Thoracic aorta (tissue), 2 donors: Measurements from ENCODE around the gene FBXW2. TPM values are rescaled to one million over a fixed set of nuclear protein-coding genes. Genes with fewer than 3 reads are reported as not detected.

Experiments
- ATAC-seq: fragments of 150-250 bp; one replicate; pipeline ENCODE4 v1.8.0; 2017; ENCODE audit warnings: low read depth; ENCODE audit not compliant: insufficient number of reproducible peaks, low FRiP score
- DNase-seq: peaks from one replicate; pipeline ENCODE4 v3.0.0-alpha.2; 2020; ENCODE audit warnings: low spot score
- H3K27ac ChIP-seq, 2 donors: fragments of 200-600 bp; sonication (generic); 1 replicate in 1 of 2; 2 replicates in 1 of 2; pipeline ENCODE4 v1.5.1; 2016; ENCODE audit warnings: mild to moderate bottlenecking in 2 of 2, moderate library complexity in 2 of 2
- H3K27me3 ChIP-seq: fragments of 200-600 bp; sonication (generic); replicated peaks from 2 replicates; pipeline ENCODE4 v1.6.0; 2016; ENCODE audit warnings: mild to moderate bottlenecking; ENCODE audit not compliant: insufficient read depth
- H3K36me3 ChIP-seq: fragments of 200-600 bp; sonication (generic); one replicate; pipeline ENCODE4 v1.5.1; 2016
- H3K4me1 ChIP-seq, 2 donors: fragments of 200-600 bp; sonication (generic); 1 replicate in 1 of 2; 2 replicates in 1 of 2; pipeline versions ENCODE4 v1.5.1 to v1.6.0; 2016; ENCODE audit warnings: low read depth in 2 of 2, mild to moderate bottlenecking in 1 of 2; ENCODE audit not compliant: control insufficient read depth in 1 of 2
- H3K4me3 ChIP-seq: fragments of 200-600 bp; sonication (generic); 2 replicates; pipeline ENCODE4 v1.5.1; 2016; ENCODE audit warnings: mild to moderate bottlenecking
- H3K9me3 ChIP-seq: fragments of 200-600 bp; sonication (generic); 2 replicates; pipeline ENCODE4 v1.5.1; 2016
- CTCF ChIP-seq: fragments of 200-600 bp; sonication (generic); IDR thresholded peaks from one replicate; pipeline ENCODE4 v1.5.1; 2019; ENCODE audit warnings: antibody characterized with exemption
- total RNA-seq, 2 donors: library from RNA; depleted of rRNA; stranded (reverse); fragments of >200 nt; gene quantifications; one replicate each; pipeline versions ENCODE4 v1.1.0 to v1.2.3, GENCODE V29; 2016

FBXW2 gene
- total RNA-seq, 2 donors from 2014 or later, result 41.7 to 79.7 TPM

GRCh38 chr9:120780367-120780766 is 12.8 kb downstream of the FBXW2 start:
- Histone ChIP-seq H3K27me3 (no peaks in the 10 kb centered on the region), H3K36me3 (peaks cover 29% of the 10 kb centered on the region), H3K4me3 (no peak overlapping the region), H3K9me3 (no peaks in the 10 kb centered on the region), H3K4me1 (no peaks in the 10 kb centered on the region), H3K27ac (no peak overlapping the region)
- ATAC-seq (no peak), DNase-seq (no peak)
- no peak for TF ChIP-seq CTCF

- Histone ChIP-seq H3K36me3 (peaks cover 39% of the 10 kb centered on the region), H3K4me3 (no peak overlapping the region), H3K27ac (no peak overlapping the region), H3K9me3 (no peaks in the 10 kb centered on the region), H3K4me1 (no peaks in the 10 kb centered on the region), H3K27me3 (no peaks in the 10 kb centered on the region)
- no peak for TF ChIP-seq CTCF
- no peak for ATAC-seq
- DNase-seq, result no peak
Measured at GRCh38 chr9:120779227-120779626, 14.0 kb downstream of the FBXW2 start.

- ATAC-seq (no peak), DNase-seq (no peak)
- no peaks in the 10 kb centered on the region for H3K4me1 ChIP-seq
- H3K36me3 ChIP-seq, result peaks cover 43% of the 10 kb centered on the region
- no peak overlapping the region for H3K4me3 ChIP-seq
- H3K9me3 ChIP-seq, result no peaks in the 10 kb centered on the region
- H3K27me3 ChIP-seq, result no peaks in the 10 kb centered on the region
- no peak overlapping the region for H3K27ac ChIP-seq
- TF ChIP-seq CTCF, result no peak
Measured at GRCh38 chr9:120778758-120779157, 14.5 kb downstream of the FBXW2 start.

GRCh38 chr9:120777229-120777628 is 16.0 kb downstream of the FBXW2 start:
- DNase-seq (no peak), ATAC-seq (no peak)
- H3K27ac ChIP-seq, result no peak overlapping the region
- H3K9me3 ChIP-seq, result no peaks in the 10 kb centered on the region
- no peaks in the 10 kb centered on the region for H3K4me1 ChIP-seq
- no peak for TF ChIP-seq CTCF
- no peaks in the 10 kb centered on the region for H3K27me3 ChIP-seq
- H3K36me3 ChIP-seq, result peaks cover 50% of the 10 kb centered on the region
- no peak overlapping the region for H3K4me3 ChIP-seq

GRCh38 chr9:120776788-120777187 is 16.4 kb downstream of the FBXW2 start:
- ATAC-seq (no peak), DNase-seq (no peak)
- Histone ChIP-seq H3K4me1 (no peaks in the 10 kb centered on the region), H3K27ac (no peak overlapping the region), H3K36me3 (peaks cover 53% of the 10 kb centered on the region), H3K4me3 (no peak overlapping the region), H3K9me3 (no peaks in the 10 kb centered on the region), H3K27me3 (no peaks in the 10 kb centered on the region)
- no peak for TF ChIP-seq CTCF
